Activated T-helper 2 cell treated with anti-CD3 and anti-CD28 coated beads, Interferon-gamma antibody, Interleukin-2, Interleukin-4, amounts not matched to agents 10 μg/mL and 5 μg/mL and 100 μg/mL, durations not matched to agents 14 hours and 24 hours and 36 hours (primary cell): ENCODE results near the gene ETNK2. TPM values are rescaled to one million over a fixed set of nuclear protein-coding genes. Genes with fewer than 3 reads are reported as not detected.

Source experiments
- DNase-seq: peaks from one replicate; pipeline ENCODE4 v3.0.0; 2021; ENCODE audit warnings: low spot score
- H3K27ac Mint-ChIP-seq: one replicate; pipeline ENCODE4 v1.8.0; 2021; ENCODE audit warnings: mixed read lengths
- H3K27me3 Mint-ChIP-seq: one replicate; pipeline ENCODE4 v1.8.0; 2021; ENCODE audit warnings: low read depth, mixed read lengths
- H3K36me3 Mint-ChIP-seq: one replicate; pipeline ENCODE4 v1.8.0; 2021; ENCODE audit warnings: low read depth, mixed read lengths
- H3K4me1 Mint-ChIP-seq: one replicate; pipeline ENCODE4 v1.8.0; 2021; ENCODE audit warnings: low read depth, mixed read lengths
- H3K4me3 Mint-ChIP-seq: one replicate; pipeline ENCODE4 v1.8.0; 2021; ENCODE audit warnings: low read depth, mild to moderate bottlenecking, moderate library complexity, mixed read lengths
- H3K9me3 Mint-ChIP-seq: one replicate; pipeline ENCODE4 v1.8.0; 2021; ENCODE audit warnings: mixed read lengths
- intact Hi-C: fragments of 100-400 bp; cut with micrococcal nuclease; formaldehyde crosslinking; loops from one replicate; pipeline ENCODE4 v1.15.1; 2023
- total RNA-seq: library from RNA; stranded (reverse); gene quantifications from 2 replicates; pipeline ENCODE4 v1.2.3, GENCODE V29; 2022

ETNK2 gene
- total RNA-seq, 1 donor from 2014 or later: 0.37 TPM

GRCh38 chr1:204136814-204137213 is 15.0 kb downstream of the ETNK2 start:
- Mint-ChIP-seq H3K36me3 (no peaks in the 10 kb centered on the region), H3K27ac (no peak overlapping the region), H3K4me1 (no peaks in the 10 kb centered on the region), H3K27me3 (peaks cover 5% of the 10 kb centered on the region), H3K4me3 (no peak overlapping the region), H3K9me3 (no peaks in the 10 kb centered on the region)
- intact Hi-C loops: no loop called here
- no peak for DNase-seq

- H3K27ac Mint-ChIP-seq: no peak overlapping the region
- H3K4me1 Mint-ChIP-seq: peaks cover 3% of the 10 kb centered on the region
- H3K4me3 Mint-ChIP-seq: no peak overlapping the region
- H3K36me3 Mint-ChIP-seq: no peaks in the 10 kb centered on the region
- intact Hi-C loops: no loop called here
- H3K27me3 Mint-ChIP-seq: peaks cover 3% of the 10 kb centered on the region
- H3K9me3 Mint-ChIP-seq: no peaks in the 10 kb centered on the region
- DNase-seq: no peak
These were observed 17.7 kb downstream of the ETNK2 start for GRCh38 chr1:204134103-204134502.

GRCh38 chr1:204132718-204133117 is 19.1 kb downstream of the ETNK2 start:
- H3K27ac Mint-ChIP-seq: no peak overlapping the region
- no peaks in the 10 kb centered on the region for H3K36me3 Mint-ChIP-seq

GRCh38 chr1:204131978-204132377 is 19.9 kb downstream of the ETNK2 start:
- H3K9me3 Mint-ChIP-seq: no peaks in the 10 kb centered on the region
- H3K4me3 Mint-ChIP-seq: no peak overlapping the region
- H3K36me3 Mint-ChIP-seq: no peaks in the 10 kb centered on the region
- H3K27ac Mint-ChIP-seq: no peak overlapping the region
- DNase-seq: no peak
- no peaks in the 10 kb centered on the region for H3K27me3 Mint-ChIP-seq
- H3K4me1 Mint-ChIP-seq: peaks cover 9% of the 10 kb centered on the region
- intact Hi-C loops: no loop called here

More at GRCh38 chr1:204132718-204133117, 19.1 kb downstream of the ETNK2 start:
- Mint-ChIP-seq H3K27me3 (no peaks in the 10 kb centered on the region), H3K9me3 (no peaks in the 10 kb centered on the region), H3K4me3 (no peak overlapping the region), H3K4me1 (peaks cover 9% of the 10 kb centered on the region)
- intact Hi-C loops: no loop called here
- DNase-seq: no peak

- peaks cover 9% of the 10 kb centered on the region for H3K4me1 Mint-ChIP-seq
- H3K9me3 Mint-ChIP-seq: no peaks in the 10 kb centered on the region
- no peak overlapping the region for H3K27ac Mint-ChIP-seq
- intact Hi-C loops: no loop called here
- DNase-seq: no peak
- H3K27me3 Mint-ChIP-seq: no peaks in the 10 kb centered on the region
- H3K36me3 Mint-ChIP-seq: no peaks in the 10 kb centered on the region
- no peak overlapping the region for H3K4me3 Mint-ChIP-seq
These were observed 20.6 kb downstream of the ETNK2 start for GRCh38 chr1:204130981-204131892.

- Mint-ChIP-seq H3K36me3 (no peaks in the 10 kb centered on the region), H3K27me3 (no peaks in the 10 kb centered on the region), H3K4me1 (peaks cover 9% of the 10 kb centered on the region), H3K27ac (no peak overlapping the region), H3K4me3 (no peak overlapping the region), H3K9me3 (no peaks in the 10 kb centered on the region)
- no peak for DNase-seq
- intact Hi-C loops: no loop called here
These were observed 21.7 kb downstream of the ETNK2 start for GRCh38 chr1:204130178-204130577.

GRCh38 chr1:204128964-204129896 is 22.6 kb downstream of the ETNK2 start:
- Mint-ChIP-seq H3K27me3 (no peaks in the 10 kb centered on the region), H3K4me1 (peaks cover 9% of the 10 kb centered on the region), H3K36me3 (no peaks in the 10 kb centered on the region), H3K4me3 (no peak overlapping the region), H3K9me3 (no peaks in the 10 kb centered on the region), H3K27ac (no peak overlapping the region)
- peak; percentile 53 for DNase-seq
- intact Hi-C loops: loop anchor here (1.0 to 10.0 kb wide), 2 partner anchors 268 to 624 kb away; partner anchors contain the start of gene SNRPE

GRCh38 chr1:204128464-204128963 is 23.3 kb downstream of the ETNK2 start:
- H3K27ac Mint-ChIP-seq: no peak overlapping the region
- intact Hi-C loops: loop anchor here (10.0 kb wide), 1 partner anchor 624 kb away; no protein-coding TSS in a partner anchor
- no peaks in the 10 kb centered on the region for H3K27me3 Mint-ChIP-seq
- H3K4me3 Mint-ChIP-seq: no peak overlapping the region
- no peak for DNase-seq
- H3K36me3 Mint-ChIP-seq: no peaks in the 10 kb centered on the region
- peaks cover 9% of the 10 kb centered on the region for H3K4me1 Mint-ChIP-seq
- no peaks in the 10 kb centered on the region for H3K9me3 Mint-ChIP-seq

- no peak for DNase-seq
- H3K9me3 Mint-ChIP-seq: no peaks in the 10 kb centered on the region
These were observed 24.1 kb downstream of the ETNK2 start for GRCh38 chr1:204127597-204128242.

GRCh38 chr1:204126956-204127355 is 24.9 kb downstream of the ETNK2 start:
- intact Hi-C loops: loop anchor here (10.0 kb wide), 1 partner anchor 622 kb away; no protein-coding TSS in a partner anchor
- no peak for DNase-seq
- Mint-ChIP-seq H3K4me3 (no peak overlapping the region), H3K36me3 (no peaks in the 10 kb centered on the region), H3K27ac (no peak overlapping the region), H3K9me3 (no peaks in the 10 kb centered on the region), H3K4me1 (peaks cover 9% of the 10 kb centered on the region), H3K27me3 (no peaks in the 10 kb centered on the region)

More at GRCh38 chr1:204127597-204128242, 24.1 kb downstream of the ETNK2 start:
- intact Hi-C loops: loop anchor here (10.0 kb wide), 1 partner anchor 623 kb away; no protein-coding TSS in a partner anchor
- Mint-ChIP-seq H3K36me3 (no peaks in the 10 kb centered on the region), H3K27me3 (no peaks in the 10 kb centered on the region), H3K27ac (no peak overlapping the region), H3K4me1 (peaks cover 9% of the 10 kb centered on the region), H3K4me3 (no peak overlapping the region)

- no peak overlapping the region for H3K27ac Mint-ChIP-seq
- no peak for DNase-seq
- H3K9me3 Mint-ChIP-seq: no peaks in the 10 kb centered on the region
- H3K4me3 Mint-ChIP-seq: no peak overlapping the region
- intact Hi-C loops: loop anchor here (10.0 kb wide), 1 partner anchor 622 kb away; no protein-coding TSS in a partner anchor
- H3K36me3 Mint-ChIP-seq: no peaks in the 10 kb centered on the region
- no peaks in the 10 kb centered on the region for H3K27me3 Mint-ChIP-seq
- peaks cover 9% of the 10 kb centered on the region for H3K4me1 Mint-ChIP-seq
These were observed 25.5 kb downstream of the ETNK2 start for GRCh38 chr1:204126386-204126785.

- no peak overlapping the region for H3K27ac Mint-ChIP-seq
- H3K4me3 Mint-ChIP-seq: no peak overlapping the region
- intact Hi-C loops: loop anchor here (10.0 kb wide), 1 partner anchor 621 kb away; no protein-coding TSS in a partner anchor
- H3K27me3 Mint-ChIP-seq: no peaks in the 10 kb centered on the region
- DNase-seq: no peak
- no peaks in the 10 kb centered on the region for H3K36me3 Mint-ChIP-seq
- H3K4me1 Mint-ChIP-seq: peaks cover 9% of the 10 kb centered on the region
- H3K9me3 Mint-ChIP-seq: no peaks in the 10 kb centered on the region
These were observed 26.0 kb downstream of the ETNK2 start for GRCh38 chr1:204125759-204126351.
